NCI-H510A (cell line): Measurements from ENCODE around the gene OSM.
"Not testable (repeated sequence)": the region's sequence is repeated elsewhere in the genome, so short reads cannot be mapped to it uniquely, and the experiment has no call there.

ENCODE experiments used
- DNase-seq: peaks from one replicate; lab custom pipeline; 2025; lab: John Stamatoyannopoulos, UW

OSM gene

DNA sequence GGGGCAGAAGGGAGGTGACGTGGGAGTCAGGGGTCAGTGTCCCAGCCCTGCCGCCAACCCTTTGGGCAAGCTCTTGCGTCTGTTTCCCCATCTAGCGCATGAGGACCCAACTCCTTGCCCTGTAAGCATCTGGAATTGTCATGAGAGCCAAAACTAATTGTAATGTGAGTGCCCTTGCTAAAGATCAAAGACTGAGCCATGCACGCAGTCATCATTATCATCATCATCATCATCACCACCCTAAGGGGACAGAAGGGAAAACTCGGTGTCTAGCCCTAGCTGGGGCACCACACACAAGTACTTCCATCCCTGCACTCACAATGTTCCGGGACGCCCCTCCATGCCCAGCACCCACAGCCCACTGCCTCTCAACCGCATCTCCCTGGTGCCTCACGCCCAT is 22.6 kb downstream of the OSM start:
- no peak for DNase-seq

DNA sequence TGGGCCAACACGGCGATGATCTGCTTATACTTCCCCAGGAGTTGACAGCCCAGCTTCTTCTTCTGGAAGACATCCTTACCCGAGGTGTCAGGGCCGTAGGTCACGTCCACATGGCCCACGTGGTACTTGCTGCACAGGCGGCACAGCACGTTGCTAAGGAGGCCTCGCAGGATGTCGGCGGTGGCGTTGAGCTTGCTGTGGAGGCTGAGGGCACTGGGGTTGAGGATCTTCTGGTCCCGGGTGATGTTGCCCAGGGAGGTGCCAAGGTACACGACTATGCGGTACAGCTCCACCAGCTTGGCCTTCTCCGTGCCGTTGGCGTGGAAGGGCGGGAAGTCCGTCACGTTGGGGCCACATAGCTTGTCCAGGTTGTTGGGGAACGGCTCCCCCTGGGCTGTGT is 23.0 kb downstream of the OSM start:
- DNase-seq = no peak

DNA sequence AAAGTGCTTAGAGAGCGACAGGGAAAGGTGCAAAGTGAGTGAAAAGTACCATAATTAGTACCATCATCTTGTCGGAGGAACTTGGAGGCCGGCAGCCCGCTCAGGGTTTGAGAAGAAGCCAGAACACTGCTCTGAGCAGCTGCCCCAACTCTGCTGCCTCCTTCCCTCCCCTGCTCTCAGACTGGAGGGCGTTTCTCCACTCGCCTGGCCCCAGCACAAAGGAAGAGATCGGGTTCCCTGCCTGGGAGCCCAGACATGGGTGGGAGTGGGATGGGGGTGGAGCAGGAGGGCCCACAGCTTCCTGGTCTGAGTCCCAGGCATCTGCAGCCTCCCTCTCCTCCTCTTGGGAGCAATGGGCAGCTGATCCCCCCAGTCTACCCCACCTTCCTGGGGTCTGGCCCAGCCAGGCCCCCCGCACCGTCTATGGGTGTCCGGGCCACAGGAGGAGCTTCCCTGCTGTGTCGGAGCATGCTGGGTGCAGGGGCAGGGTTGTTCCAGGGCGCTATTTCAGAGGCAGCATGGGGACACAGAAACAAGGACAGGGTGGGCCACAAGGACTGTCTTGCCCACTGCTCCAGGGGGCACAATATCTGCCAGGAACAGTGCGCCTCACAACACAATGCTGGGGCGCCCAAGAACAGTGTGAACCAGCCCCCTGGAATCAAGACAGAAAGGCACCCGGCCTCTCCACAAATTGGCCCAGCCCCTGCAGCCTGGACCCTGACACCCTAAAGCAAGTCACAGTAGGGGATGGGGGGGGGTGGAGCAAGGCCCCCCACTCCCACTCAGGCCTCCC is 24.9 kb downstream of the OSM start:
- DNase-seq = no peak

DNA sequence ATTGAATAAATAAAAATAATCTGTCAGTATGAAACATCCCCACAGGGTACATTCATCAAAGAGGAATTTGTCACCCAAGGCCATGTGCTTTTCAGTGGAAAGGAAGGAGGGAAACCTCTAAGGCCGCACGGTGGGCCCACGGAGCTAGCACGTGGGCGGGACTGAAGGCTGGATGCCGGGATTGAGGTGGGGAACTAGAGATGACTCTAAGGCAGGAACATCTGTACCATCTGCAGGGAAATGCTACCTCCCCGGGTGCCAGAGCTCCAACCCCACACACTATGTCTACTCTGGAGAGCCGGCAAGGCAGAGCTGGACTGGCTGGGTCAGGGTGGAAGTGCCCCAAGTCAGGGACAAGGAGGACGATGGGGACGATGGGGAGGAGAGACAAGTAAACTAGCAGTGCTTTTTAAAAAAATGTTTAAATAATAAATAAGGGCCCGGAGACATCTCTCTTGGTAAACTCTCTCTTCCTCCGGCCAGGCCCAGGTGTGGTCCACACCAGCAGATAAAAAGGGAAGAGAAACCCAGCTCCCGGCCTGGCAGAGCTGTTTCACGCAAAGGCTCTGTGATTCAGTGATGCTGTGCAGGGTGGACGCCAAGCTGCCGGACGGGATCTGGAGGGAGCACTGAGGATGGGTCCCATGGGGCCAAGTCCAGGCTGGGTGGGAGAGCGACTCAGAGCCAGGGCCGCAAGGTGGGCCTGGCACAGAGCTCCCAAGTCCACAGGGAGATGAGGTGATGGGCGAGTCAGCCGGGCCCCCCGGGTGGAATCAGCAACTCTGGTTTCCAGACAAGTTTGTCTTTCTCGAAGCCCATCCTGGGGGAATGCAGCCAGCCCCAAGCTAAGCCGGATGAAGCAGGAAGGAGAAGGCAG is 25.9 kb downstream of the OSM start:
- DNase-seq = no peak

DNA sequence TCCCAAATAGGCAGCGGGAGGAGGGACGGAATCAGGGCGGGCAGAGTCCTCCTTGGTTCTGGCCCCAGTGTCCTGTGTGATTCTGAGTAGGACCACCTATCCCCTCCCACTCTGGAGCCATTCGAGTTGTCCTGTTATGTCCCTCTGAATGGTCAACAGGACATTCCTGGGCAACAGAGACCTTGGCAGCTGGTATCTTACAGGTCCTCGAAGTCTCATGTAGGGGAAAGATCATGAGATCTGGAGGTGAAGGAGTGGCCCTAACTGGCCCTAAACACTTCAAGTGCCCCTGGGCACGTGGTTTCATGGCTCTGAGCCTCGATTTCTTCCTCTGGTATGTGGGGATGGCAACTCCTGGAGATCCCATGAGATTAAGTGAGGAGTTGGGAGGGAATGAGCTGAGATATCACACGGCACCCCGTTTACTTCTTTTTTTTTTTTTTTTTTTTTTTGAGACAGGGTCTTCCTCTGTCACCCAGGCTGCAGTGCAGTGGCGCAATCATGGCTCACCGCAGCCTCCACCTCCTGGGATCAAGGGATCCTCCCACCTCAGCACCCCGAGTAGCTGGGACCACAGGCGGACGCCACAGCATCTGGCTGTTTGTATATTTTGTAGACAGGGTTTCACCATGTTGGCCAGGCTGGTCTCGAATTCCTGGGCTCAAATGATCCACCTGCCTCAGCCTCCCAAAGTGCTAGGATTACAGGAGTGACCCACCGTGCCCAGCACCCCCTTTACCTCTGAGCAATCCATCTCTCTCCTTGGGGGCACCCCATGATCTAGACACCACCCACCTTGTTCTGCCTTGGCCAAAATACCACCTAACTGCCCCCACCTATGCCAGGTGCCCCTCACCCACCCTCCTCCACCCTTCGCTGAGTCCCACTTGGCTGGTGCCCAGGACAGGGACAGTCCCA is 26.9 kb downstream of the OSM start:
- no peak for DNase-seq

DNA sequence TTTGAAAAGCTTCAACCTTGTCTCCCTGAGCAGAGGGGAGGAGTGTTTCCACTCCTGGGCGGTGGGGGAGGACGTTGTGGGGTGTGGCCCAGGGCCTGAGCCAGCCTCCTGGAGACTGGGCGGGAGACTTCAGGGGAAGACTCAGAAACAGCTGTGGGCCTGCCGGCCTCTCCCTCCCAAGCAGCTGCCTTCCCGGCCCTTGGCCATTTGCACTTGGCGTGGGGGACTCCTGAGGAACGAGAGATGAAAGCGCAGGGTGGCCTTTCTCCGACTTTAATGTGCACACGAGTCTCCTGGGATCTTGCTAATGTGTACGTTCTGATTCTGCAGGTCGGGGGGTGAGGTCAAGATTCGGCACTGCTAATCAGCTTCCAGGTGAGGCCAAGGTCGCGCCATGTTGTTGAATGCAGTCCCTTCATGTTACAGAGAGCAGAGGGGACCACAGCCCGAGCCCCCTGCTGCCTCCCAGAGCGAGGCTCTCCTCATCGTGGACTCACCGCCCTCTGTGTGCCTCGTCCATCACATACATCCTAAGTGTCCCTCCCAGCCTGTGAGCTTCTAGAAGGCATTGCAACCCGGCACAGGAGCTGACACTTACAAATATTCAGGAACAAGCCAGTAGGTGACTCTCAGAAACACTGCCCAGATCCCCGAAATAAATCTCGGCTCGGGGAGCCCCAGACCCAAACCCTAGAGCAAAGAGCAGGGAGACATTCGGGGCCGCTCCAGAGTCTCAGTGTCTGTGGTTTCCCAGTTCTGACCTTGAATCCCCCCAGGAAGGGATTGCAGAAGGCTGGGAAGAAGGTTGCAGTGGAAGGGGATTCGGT is 27.8 kb downstream of the OSM start:
- DNase-seq = no peak

DNA sequence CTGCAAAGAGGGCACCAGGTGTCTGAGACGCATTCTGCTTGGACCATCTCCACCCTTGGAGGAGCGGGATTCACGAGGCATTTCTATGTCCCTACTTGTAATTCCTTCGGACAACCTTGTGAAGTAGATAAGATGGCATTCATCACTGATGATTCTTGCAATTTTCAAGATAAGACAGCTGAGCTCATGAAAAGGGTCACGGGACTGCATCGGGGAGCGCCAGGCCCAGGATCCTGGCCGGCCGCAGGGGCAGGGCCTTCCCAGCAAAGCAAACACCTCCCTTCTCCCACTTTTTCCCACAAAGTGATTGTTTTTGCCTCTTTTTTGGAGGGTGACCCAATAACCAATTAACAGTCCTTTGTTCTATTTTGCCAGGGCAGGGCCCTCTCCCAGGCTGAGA is 28.5 kb downstream of the OSM start:
- no peak for DNase-seq

DNA sequence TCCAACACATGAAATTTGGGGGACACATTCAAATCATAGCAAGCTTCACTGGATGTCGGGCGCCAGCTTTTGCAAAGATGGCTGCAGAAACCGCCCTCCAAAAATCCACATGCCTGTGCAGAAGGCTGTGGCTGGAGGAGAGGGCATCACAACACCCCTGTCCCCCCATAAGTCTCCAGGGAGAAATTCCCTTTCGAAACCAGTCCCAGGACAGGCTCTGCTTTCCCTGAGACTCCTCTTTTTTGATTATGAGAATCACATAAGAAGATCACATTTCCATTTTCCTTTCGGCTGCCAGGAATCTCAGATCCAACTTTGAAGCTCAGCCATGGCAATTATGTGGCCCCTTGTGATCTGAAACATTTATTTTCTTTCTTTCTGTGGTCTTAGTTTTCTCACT is 29.8 kb downstream of the OSM start:
- DNase-seq = no peak

DNA sequence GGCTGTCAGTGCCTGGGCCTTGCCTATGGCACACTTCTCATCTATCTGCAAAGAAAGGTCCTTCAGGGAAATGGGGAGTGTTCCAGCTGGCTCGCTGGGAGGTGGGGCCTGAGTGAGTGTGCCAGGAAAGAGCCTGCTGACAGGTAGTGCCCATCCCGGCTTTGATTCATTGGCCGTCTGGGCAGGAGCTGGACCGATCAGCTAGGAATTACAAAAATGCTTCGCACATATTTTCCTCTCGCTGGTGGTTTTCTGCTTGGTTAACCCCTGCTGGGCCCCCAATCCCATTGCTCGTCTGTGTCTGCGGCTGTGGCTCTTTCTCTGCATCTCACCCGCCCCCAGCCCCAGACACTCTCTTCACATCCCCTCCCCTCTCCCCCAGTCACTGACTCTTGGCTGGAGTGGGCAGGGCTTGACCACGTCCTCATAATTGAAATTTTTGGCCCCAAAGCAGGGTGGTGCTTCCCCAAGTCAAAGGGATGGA is 30.9 kb downstream of the OSM start:
- no peak for DNase-seq

DNA sequence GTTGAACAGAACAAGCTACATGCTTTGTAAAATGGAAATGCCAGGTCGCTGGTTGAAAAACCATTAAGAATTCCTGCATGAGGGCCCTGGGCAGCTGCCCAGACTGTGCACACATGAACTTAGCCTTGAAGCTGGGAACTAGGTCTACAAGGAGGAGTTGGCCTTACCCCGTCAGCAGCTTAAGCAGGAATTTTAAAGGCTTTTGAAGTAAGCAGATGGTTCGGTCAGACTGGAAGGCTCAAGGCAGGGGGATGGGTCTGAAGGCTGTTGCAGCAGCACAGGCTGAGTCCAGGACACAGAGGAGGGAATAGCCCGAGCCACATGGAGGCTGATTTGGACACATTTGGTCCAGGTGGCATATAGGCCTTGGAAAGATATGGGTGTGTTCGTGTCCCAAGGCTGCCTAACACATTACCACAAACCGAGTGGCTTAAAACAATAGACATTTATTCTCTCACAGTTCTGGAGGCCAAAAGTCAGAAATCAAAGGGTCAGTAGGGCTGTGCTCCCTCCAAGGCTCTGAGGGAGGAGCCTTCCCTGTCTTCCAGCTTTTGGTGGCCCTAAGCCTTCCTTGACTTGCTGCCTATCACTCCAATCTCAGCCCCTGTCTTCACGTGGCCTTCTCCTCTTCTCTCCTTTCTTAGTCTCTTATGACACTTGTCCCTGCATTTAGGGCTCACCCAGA is 31.7 kb downstream of the OSM start:
- DNase-seq = no peak

DNA sequence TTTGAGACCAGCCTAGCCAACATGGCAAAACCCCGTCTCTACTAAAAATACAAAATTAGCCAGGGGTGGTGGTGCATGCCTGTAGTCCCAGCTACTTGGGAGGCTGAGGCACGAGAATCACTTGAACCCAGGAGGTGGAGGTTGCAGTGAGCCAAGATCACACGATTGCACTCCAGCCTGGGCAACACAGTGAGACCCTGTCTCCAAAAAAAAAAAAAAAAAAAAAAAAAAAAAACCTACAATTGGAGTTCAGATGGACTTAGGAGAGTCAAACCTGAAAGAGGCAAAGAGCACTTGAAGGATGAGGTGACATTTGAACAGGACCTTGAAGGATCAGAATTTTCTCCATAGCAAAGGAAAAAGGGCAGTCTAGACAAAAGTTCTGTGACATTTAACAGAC is 32.3 kb downstream of the OSM start:
- not testable (repeated sequence) for DNase-seq

DNA sequence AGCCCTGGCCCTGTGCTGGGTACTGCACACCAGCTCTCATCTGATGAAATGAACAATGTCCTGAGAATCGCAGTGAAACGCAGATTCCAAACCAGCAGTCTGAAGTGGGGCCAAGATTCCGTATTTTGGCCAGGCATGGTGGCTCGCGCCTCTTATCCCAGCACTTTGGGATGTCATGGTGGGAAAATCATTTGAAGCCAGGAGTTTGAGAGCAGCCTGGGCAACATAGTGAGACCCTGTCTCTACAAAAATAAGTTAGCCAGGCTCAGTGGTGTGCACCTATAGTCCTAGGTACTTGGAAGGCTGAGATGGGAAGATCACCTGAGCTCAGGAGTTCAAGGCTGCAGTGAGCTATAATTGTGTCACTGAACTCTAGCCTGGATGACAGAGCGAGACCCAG is 33.1 kb downstream of the OSM start:
- no peak for DNase-seq

DNA sequence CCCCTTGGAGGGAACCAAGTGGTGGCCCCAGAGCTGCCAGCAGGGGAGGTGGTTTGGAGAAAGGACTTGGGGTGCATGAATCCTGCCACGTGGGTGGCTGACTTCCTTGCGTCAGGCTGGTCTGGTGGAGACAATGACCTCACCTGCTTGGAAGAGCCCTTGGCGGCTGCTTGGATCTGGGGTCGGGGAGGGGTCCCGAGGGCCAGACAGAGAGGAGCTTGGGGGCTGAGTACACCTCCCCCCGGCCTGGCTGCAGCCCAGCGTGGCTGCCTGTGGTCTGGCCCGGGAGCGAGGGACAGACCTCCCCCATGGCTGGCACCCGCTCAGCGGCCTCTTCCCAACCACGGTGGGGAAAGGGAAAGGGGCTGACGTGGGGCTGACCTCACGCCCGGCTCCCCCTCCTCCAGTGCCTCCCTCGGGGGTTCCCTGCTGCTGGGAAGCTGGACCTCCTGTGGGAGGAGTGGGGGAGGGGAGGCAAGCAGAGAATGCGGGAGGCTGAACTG is 33.9 kb downstream of the OSM start:
- DNase-seq = no peak

DNA sequence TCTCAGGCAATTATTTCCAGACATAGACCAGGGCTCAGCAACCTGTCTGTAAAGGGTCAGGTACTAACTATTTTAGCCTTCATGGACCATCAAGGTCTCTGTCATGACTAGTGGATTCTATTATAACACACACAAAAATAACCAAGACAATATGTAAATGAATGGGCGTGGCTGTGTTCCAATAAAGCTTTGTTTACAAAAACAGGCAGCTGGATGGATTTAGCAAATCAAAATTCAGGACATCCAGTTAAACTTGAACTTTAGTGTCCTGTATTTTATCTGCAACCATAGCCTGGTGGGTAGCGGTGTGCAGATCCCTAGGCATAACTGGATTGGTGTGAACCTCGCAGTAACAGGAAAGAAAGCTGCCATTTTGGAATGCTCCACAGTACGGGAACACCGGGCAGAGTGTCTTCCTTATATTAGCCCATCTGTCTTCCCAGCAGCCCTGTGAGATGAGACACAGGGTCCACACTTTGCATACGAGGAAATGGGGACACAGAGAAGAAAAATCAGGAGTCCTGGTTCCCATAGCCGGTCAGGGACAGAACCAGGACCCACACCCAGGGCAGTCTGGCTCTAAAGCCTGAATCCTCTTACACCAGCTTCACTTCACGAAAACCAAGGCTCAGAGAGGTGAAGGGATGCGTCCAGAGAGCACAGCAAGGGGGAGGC is 35.7 kb downstream of the OSM start:
- DNase-seq = no peak

DNA sequence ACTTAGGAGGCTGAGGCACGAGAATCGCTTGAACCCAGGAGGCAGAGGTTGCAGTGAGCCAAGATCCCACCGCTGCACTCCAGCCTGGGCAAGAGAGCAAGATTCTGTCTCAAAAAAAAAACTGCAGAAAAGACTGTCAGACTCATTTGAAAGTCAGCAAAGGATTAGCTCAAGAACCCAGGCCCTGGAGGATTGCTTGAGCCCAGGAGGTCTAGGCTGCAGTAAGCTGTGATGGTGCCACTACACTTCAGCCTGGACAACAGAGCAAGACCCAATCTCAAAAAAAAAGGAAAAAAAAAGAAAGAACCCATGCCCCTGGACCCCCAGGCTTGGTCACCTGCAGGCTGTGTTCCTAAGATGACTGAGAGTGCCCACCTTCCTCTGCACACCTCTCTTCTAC is 36.3 kb downstream of the OSM start:
- DNase-seq = no peak

DNA sequence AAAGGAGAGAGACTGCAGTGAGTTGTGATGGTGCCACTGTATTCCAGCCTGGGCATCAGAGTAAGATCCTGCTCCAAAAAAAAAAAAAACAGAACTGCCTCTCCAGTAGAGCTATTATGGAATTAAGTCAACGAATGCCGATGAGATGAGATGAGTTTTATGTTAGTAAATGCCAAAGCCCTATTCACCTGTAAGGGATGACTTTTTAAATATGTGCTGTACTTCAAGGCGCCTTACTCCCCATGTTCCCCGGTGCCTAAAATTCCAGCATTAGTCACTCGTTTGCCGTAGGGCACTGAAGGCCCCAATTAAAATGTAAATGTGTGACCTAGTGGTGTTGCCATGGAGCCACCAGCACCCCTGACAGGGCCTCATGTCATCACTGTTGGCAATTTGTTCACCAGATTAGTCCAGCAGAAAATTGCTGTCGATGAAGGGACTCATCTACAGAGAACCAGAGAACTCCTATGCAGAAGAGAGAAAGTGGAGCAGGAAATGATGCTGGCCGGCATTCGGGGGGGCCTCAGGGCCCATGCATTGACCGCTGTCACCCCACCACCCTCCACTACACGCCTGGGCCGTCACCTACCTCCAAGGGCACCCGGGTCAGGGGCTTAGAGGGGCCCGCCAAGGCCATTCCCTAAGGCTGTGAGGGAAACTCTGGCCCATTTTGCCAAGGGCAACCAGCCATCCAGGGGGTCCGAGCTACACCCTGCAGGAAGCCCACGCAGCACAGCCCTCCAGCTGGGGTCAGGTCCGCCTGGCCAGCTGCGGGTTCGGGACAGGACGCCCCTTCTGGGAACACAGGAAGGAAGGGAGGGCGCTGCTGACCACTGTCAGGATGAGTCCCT is 37.9 kb downstream of the OSM start:
- DNase-seq = no peak

DNA sequence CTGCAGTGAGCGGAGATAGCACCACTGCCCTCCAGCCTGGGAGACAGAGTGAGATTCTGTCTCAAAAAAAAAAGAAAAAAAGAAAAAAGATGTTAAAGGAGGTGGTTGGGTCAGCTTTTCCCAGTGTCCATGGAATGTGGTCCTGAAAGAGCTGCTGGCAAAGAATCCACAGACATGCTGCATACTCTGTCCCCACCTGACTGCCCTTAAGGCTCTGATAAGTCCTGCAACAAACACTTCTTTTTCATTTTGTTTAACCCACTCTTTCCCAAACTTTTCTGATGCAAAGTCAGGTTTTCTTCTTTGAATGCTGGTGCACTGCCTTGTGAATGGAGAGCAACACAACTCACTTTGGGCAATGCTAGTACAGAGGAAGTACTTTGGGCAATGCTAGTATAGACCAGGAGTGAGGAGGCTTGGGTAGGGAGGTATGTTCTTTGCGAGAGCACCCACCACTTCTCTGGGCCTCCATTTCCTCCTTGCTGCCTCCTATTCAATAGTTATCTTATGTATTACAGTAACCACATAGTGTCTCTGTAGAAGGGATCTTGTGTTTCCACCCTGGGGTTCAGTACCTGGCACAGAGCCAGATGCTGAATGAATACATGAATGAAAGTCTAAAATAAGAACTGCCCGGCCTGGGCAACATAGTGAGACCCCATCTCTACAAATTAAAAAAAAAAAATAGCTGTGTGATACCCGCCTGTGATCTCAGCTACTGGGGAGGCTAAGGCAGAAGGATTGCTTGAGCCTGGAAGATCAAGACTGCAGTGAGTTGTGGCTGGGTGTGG is 39.0 kb downstream of the OSM start:
- DNase-seq = no peak

DNA sequence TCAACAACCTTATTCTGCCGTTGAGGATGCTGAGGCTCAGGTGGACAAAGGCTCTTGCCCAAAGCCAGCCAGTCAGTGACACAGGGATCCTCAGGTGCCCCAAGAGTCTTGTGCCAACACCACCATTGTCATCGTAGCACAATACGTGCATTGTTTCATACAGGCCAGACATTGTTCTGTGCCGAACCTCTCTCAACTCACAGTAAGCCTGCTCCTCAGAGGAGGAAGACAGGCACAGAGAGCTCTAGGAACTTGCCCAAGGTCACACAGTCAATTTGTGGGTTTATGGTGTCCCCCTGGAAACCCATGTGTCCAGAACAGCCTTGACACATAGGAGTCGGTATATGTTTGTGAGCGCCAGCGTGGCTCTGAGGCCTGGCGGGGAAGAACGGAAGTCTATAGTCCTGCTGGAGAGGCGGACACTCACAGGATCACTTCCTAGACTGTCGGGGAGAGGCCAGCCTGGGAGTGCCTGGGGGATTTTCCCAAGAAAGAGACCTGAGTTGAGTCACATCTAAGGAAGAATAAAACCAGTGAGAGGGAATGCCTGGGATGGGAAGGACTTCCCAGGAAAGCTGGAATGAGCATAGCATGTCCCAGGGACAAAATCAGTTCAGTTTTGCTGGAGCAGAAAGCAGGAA is 40.3 kb downstream of the OSM start:
- DNase-seq = no peak
